Muscle layer of colon (tissue), 2 donors: ENCODE data around the gene MRPS9.

ENCODE experiments used
- H3K27ac ChIP-seq: one replicate; pipeline ENCODE4 v1.7.0; 2013; ENCODE audit warnings: low read depth, mild to moderate bottlenecking, low read length, moderate library complexity
- H3K27me3 ChIP-seq, 2 donors: one replicate each; pipeline ENCODE4 v1.7.0; 2013; ENCODE audit warnings: low read length in 2 of 2, mild to moderate bottlenecking in 2 of 2; ENCODE audit not compliant: insufficient read depth in 2 of 2, control insufficient read depth in 1 of 2
- H3K36me3 ChIP-seq: one replicate; pipeline ENCODE4 v1.7.0; 2013; ENCODE audit warnings: mild to moderate bottlenecking, low read length; ENCODE audit not compliant: insufficient read depth
- H3K4me1 ChIP-seq: one replicate; pipeline ENCODE4 v1.7.0; 2013; ENCODE audit warnings: mild to moderate bottlenecking, low read length; ENCODE audit not compliant: insufficient read depth
- H3K4me3 ChIP-seq, 2 donors: one replicate each; pipeline ENCODE4 v1.7.0; 2013; ENCODE audit warnings: low read length in 2 of 2, low read depth in 1 of 2, mild to moderate bottlenecking in 1 of 2, moderate library complexity in 1 of 2
- H3K9ac ChIP-seq: one replicate; pipeline ENCODE4 v1.7.0; 2013; ENCODE audit warnings: low read length
- H3K9me3 ChIP-seq: one replicate; pipeline ENCODE4 v1.7.0; 2013; ENCODE audit warnings: mild to moderate bottlenecking, low read length
- donor health status: abdominal sarcoma.
- donor health status: Adenocarcinoma of cecum.

MRPS9 gene

GRCh38 chr2:105104208-105104731 lies 66.4 kb downstream of the MRPS9 start:
- no peaks in the 10 kb centered on the region for H3K4me1 ChIP-seq
- no peak overlapping the region for H3K9ac ChIP-seq
- H3K9me3 ChIP-seq: no peaks in the 10 kb centered on the region
- H3K27me3 ChIP-seq: no peaks in the 10 kb centered on the region
- H3K4me3 ChIP-seq: no peak overlapping the region
- H3K36me3 ChIP-seq: peaks cover 18% of the 10 kb centered on the region
- no peak overlapping the region for H3K27ac ChIP-seq

DNA sequence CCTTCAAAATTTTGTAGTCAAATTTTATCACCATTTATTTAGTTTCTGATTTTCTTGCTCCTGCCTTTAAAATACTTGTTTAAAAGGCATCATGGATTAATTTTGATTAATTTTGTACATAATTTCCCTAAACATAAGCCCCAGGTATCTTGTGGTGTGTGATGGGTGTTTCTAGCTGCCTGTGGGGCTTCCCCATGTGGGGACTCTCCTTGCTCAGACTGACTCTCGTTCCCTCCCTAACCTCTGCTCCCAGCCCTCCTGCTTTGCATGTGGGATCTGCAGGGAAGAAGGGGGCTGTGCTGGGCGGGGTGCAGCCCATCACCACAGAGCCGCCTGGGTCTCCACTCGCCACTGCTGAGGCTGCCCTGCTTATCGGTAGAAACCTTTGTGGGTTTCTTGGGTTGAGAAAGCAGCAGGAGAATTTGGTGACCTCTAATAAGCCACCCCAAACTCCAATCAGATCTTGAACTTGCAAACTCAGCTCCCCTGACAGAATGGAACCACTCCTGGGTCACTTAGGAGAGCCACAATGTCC lies 72.5 kb downstream of the MRPS9 start:
- no peak overlapping the region for H3K27ac ChIP-seq
- H3K36me3 ChIP-seq: no peaks in the 10 kb centered on the region

GRCh38 chr2:105111365-105112150 lies 73.7 kb downstream of the MRPS9 start:
- H3K27ac ChIP-seq: no peak overlapping the region
- H3K4me3 ChIP-seq: no peak overlapping the region
- no peak overlapping the region for H3K9ac ChIP-seq
- no peaks in the 10 kb centered on the region for H3K9me3 ChIP-seq
- H3K36me3 ChIP-seq: no peaks in the 10 kb centered on the region
- no peaks in the 10 kb centered on the region for H3K27me3 ChIP-seq
- H3K4me1 ChIP-seq: no peaks in the 10 kb centered on the region

More for the DNA sequence above, 72.5 kb downstream of the MRPS9 start:
- H3K9ac ChIP-seq: no peak overlapping the region
- H3K27me3 ChIP-seq: no peaks in the 10 kb centered on the region
- no peaks in the 10 kb centered on the region for H3K9me3 ChIP-seq
- no peaks in the 10 kb centered on the region for H3K4me1 ChIP-seq
- no peak overlapping the region for H3K4me3 ChIP-seq

DNA sequence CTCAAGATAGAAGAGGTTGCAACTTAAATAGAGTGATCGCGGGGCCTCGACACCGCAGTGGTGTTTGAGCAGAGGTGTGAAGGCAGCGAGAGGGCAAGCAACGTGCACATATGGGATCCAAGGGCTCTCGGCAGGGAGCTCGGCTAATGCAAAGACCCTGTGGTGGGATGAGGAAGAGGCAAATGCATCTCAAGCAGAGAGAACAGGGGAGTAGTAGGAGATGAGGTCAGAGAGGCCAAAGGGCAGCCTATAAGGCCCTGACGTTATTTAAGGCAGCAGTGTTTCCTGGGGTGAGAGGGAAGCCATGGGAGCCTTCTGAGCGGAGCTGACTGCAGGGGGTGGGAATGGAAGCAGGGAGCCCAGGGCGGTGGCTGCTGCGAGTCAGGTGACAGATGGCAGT lies 74.5 kb downstream of the MRPS9 start:
- Histone ChIP-seq H3K9me3 (no peaks in the 10 kb centered on the region), H3K4me3 (no peak overlapping the region), H3K4me1 (no peaks in the 10 kb centered on the region), H3K27me3 (no peaks in the 10 kb centered on the region), H3K36me3 (no peaks in the 10 kb centered on the region), H3K27ac (no peak overlapping the region), H3K9ac (no peak overlapping the region)

DNA sequence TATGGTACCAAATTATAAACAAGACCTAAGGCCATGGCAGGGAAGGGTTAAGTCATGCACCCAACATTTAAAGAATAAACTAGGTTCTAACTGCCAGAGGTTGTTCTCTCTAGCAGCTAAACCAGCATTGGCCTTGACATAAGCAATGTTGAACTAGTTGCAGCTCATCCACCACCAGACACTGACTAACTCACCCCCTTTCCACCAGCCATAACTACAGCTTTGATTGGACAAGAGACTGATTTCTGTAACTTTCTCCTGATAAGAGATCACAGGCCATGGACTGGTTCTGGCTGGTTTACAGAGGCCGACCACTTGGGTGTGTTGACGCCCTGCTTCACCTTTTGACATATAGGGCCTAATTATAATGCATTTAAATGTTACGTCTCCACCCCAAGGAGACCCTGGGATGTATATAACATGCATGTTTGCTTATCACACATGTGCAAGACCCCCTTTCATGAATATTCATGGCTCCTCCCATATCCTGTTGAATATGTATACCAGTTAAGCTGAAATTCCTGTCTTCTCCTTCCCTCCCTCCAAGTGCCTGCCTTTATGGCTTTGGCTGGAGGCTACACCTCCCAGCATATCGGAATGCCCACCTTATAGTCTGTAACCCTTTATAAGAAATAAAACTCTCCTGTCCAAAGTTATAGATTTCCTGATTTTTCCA lies 75.9 kb downstream of the MRPS9 start:
- H3K36me3 ChIP-seq: no peaks in the 10 kb centered on the region
- H3K9me3 ChIP-seq: no peaks in the 10 kb centered on the region
- H3K9ac ChIP-seq: no peak overlapping the region
- no peak overlapping the region for H3K27ac ChIP-seq
- H3K4me1 ChIP-seq: no peaks in the 10 kb centered on the region
- no peaks in the 10 kb centered on the region for H3K27me3 ChIP-seq
- no peak overlapping the region for H3K4me3 ChIP-seq

DNA sequence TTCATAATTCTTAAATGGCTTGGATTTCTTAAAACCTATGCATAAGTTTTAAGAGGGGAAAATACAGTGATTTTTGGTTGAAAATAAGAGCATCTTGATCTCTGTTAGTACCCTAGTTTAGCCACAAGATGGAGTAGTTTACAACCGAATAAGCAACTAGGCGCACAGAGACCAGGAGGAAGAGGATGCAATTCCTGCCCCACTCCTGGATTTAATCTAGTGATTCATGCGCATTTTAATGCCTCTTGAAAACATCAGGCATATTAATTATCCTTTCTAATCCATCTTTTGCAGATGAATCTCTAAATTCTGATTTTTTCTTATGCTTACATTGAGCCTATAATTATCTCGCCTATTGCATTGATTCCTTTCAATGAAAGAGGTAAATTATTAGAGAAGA lies 76.7 kb downstream of the MRPS9 start:
- Histone ChIP-seq H3K36me3 (no peaks in the 10 kb centered on the region), H3K9me3 (no peaks in the 10 kb centered on the region), H3K4me1 (no peaks in the 10 kb centered on the region), H3K4me3 (no peak overlapping the region), H3K27ac (no peak overlapping the region), H3K27me3 (no peaks in the 10 kb centered on the region), H3K9ac (no peak overlapping the region)

DNA sequence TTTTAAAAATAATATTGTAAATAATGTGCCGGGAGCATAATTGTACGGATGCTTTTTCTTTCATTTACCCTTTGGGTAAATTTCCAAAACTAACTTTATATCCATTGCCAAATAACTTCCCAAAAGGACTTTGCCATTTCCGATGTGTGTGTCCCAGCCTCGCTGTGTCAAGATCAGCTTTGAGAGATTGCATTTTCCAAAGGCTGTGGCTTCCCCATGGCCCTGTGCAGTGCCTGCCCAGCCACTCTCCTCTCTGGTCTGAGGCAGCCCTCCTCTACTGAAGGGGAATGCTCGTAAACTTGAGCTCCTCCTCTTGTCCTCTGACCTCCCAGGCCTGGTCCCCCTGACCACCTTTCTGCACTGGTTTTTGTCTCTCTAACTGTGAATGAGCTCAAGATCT lies 78.5 kb downstream of the MRPS9 start:
- Histone ChIP-seq H3K4me3 (no peak overlapping the region), H3K4me1 (no peaks in the 10 kb centered on the region), H3K9me3 (no peaks in the 10 kb centered on the region), H3K36me3 (no peaks in the 10 kb centered on the region), H3K27ac (no peak overlapping the region), H3K27me3 (no peaks in the 10 kb centered on the region), H3K9ac (no peak overlapping the region)

DNA sequence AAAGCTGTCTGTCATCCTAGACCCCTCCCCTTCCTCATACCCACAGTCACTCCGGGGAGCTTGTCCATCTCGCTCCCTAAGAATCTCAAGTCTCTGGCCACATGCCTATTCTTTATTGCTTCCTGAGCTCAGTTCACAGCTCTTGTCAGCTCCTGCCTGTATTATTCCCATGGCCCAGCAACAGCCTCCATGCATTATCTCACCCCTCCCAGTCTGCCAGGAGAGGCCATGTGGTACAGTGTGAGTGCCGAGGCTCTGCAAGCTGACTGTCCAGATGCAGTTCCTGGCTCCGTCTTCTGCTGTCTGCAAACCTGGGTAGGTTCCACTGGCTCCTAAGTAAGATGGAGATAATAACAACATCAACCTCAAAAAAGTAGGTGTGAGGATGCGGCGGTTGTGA lies 79.7 kb downstream of the MRPS9 start:
- Histone ChIP-seq H3K36me3 (no peaks in the 10 kb centered on the region), H3K27me3 (no peaks in the 10 kb centered on the region), H3K27ac (no peak overlapping the region), H3K9ac (no peak overlapping the region), H3K4me3 (no peak overlapping the region), H3K4me1 (no peaks in the 10 kb centered on the region), H3K9me3 (no peaks in the 10 kb centered on the region)

GRCh38 chr2:105118960-105119359 lies 81.1 kb downstream of the MRPS9 start:
- no peaks in the 10 kb centered on the region for H3K27me3 ChIP-seq
- no peaks in the 10 kb centered on the region for H3K36me3 ChIP-seq
- no peaks in the 10 kb centered on the region for H3K9me3 ChIP-seq
- H3K4me3 ChIP-seq: no peak overlapping the region
- H3K4me1 ChIP-seq: no peaks in the 10 kb centered on the region
- H3K9ac ChIP-seq: no peak overlapping the region
- H3K27ac ChIP-seq: no peak overlapping the region

GRCh38 chr2:105121434-105121833 lies 83.6 kb downstream of the MRPS9 start:
- Histone ChIP-seq H3K27ac (no peak overlapping the region), H3K9ac (no peak overlapping the region), H3K4me3 (no peak overlapping the region), H3K27me3 (no peaks in the 10 kb centered on the region), H3K9me3 (no peaks in the 10 kb centered on the region), H3K4me1 (no peaks in the 10 kb centered on the region), H3K36me3 (no peaks in the 10 kb centered on the region)

- H3K9me3 ChIP-seq: no peaks in the 10 kb centered on the region
- no peaks in the 10 kb centered on the region for H3K36me3 ChIP-seq
- no peaks in the 10 kb centered on the region for H3K27me3 ChIP-seq
- no peak overlapping the region for H3K9ac ChIP-seq
- no peak overlapping the region for H3K27ac ChIP-seq
- no peaks in the 10 kb centered on the region for H3K4me1 ChIP-seq
- no peak overlapping the region for H3K4me3 ChIP-seq
Observed at GRCh38 chr2:105125428-105125827, 87.6 kb downstream of the MRPS9 start.
